GM21786 (cell line): Measurements from ENCODE around the gene KCNMA1.

ENCODE experiments used
- ATAC-seq: cut with Tn5 transposase; IDR thresholded peaks from one replicate; pipeline ENCODE4 v1.9.1; 2021; ENCODE audit not compliant: unreplicated experiment

Gene KCNMA1

GRCh38 chr10:77315496-77316129 lies 322.0 kb downstream of the KCNMA1 start:
- ATAC-seq = no peak

DNA sequence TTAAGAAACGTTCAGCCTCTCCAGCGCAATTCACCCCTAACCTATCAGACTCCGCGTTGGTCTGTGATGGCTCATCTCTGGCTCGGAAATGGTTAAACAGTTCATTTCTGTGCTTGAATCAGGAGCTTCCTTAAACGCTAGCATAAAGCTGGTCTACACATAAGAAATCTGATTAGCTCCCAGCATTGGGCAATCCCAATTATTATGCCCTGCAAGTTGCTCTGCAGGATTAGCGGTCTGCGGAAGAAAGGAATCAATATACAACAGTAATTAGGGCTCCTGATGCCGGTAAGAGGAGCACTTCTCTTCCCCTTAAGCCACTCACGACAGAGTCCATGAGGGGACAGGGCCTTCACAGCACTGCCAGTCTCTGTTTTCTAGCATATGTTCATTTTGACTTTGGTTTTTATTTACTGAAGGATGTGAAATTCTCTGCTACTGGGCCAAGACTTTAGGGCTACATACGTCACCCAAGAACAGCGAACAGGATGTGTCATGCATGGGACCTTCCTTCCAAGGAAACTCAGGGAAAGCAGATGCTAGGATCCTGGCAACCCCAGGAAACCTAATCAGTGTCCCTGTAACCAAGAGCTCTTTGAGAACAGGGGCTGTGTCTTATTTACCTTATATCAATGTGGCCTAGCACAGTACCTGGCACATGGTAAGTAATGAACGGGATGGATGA lies 324.4 kb downstream of the KCNMA1 start:
- ATAC-seq = no peak

GRCh38 chr10:77311186-77311585 lies 326.4 kb downstream of the KCNMA1 start:
- ATAC-seq = no peak

GRCh38 chr10:77310288-77310840 lies 327.2 kb downstream of the KCNMA1 start:
- ATAC-seq = no peak

DNA sequence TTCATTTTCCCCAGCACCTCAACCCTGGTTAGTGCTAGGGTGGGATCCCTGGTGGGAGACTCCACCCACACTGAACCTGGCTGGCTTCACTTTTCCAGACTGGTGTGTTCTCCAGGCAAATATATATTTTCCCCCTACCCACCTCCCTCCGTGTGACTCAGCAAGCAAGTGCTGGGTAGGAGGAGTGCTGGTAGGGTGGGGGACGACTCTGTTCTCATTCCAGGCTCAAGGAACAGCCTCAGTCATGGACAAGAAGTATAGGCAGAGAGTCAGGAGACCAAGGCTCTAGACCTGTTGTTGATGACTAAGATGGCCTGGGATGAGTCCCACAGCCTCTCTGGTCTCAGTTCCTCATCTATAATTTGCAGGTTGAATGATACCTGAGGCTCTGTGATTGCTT lies 328.1 kb downstream of the KCNMA1 start:
- ATAC-seq = no peak

- ATAC-seq = no peak
These were observed 328.5 kb downstream of the KCNMA1 start for GRCh38 chr10:77309092-77309491.

DNA sequence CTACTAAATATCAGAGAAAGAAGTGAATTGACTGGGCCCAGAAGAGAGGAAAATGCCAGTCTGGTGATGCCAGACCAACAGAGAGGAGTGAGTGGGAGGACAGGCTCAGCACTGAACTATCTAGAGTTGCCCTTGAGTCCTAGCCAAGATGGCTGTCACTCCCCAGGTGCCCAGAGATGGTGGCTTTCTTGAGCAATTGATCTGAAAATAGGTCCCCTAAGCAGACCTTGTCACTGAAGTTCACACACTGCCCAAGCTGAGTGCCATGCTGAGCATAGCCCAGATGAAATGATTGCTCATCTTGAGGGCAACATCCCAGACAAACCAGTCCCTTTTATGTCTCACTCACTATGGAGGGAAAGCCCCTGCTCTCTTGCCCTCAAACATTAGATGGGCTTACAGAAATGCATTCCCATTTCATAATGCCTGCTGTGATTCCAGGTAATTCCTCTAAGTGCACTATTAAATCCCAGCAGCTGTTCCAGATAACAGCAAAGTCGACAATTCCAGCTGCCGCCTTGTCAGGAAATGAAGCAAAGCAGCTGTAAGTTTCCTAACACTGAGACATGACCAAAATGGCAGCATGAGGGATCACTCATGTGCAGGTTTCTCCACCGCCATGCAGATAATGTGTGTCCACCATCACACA lies 329.4 kb downstream of the KCNMA1 start:
- ATAC-seq = no peak

DNA sequence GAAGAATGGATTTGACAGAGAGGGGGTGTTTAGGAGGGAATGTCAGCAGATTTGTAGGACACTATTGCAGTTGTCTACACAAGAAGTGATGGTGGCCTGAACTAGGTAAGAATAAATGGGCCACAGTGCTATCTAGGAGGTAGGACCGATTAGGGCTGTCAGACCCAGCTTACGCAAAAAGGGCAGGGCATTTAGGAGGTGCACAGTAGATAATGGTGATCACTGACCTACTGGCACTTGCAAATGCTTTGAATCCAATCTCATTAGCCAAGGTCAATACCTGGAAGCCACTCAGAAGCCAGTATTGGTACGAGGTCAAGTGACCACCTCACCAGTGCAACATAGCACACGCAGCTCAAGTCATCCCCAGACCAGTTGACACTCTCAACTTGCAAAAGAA lies 330.9 kb downstream of the KCNMA1 start:
- ATAC-seq = no peak

GRCh38 chr10:77305650-77306632 lies 331.7 kb downstream of the KCNMA1 start:
- ATAC-seq = no peak

GRCh38 chr10:77304192-77304591 lies 333.4 kb downstream of the KCNMA1 start:
- no peak for ATAC-seq

- ATAC-seq = no peak
These were observed 336.3 kb downstream of the KCNMA1 start for GRCh38 chr10:77301305-77301730.

DNA sequence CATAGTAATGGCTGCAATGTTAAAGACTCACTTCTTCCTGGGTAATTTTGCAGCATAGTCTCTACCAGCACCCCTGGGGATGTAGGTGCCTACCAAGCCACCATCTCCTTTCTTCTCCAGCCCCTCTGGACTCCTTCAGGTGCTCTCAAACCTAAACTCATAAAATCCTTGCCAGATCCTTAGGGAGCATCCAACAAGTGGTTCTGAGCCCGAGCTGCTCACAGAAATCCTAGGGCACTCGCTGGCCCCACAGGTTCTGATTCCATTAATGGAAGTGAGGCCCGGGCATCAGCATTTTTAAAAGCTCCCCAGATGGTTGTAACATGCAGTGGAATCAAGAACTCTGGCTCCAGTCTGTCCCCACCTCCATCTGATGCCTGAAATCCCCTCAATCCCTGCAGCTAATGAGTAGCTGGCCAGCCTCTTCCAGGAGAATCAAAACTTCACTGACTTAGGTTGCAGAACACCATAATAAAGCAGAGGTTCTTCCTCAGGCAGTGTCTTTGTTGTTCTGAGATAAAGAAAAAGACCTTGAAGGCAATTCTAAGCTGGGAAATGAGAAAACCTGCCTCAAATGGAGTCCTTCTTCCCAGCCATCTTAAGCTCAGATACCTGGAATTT lies 336.8 kb downstream of the KCNMA1 start:
- no peak for ATAC-seq

GRCh38 chr10:77299320-77299719 lies 338.3 kb downstream of the KCNMA1 start:
- no peak for ATAC-seq

GRCh38 chr10:77297393-77297739 lies 340.2 kb downstream of the KCNMA1 start:
- no peak for ATAC-seq

- no peak for ATAC-seq
These were observed 340.8 kb downstream of the KCNMA1 start for GRCh38 chr10:77296534-77297392.

- no peak for ATAC-seq
These were observed 343.8 kb downstream of the KCNMA1 start for GRCh38 chr10:77293773-77294172.

DNA sequence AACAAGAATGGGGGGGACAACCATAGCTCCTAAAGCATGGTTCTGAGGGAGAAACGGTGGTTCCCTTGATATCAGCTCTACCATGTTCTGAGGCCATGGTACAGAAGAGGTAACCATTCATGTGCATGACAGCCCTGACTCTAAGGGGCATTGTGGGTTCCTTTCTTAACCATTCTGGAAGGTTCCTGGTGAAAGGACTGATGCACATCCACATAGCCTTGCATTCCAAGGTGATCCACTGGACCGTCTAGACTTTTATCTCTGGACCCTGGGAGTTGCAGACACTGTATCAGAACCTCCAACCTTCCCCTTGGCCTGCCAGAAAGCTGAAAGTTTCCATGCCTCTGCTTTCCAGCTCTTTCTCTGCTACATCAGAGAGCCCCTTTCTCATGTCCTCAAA lies 344.3 kb downstream of the KCNMA1 start:
- ATAC-seq = no peak

DNA sequence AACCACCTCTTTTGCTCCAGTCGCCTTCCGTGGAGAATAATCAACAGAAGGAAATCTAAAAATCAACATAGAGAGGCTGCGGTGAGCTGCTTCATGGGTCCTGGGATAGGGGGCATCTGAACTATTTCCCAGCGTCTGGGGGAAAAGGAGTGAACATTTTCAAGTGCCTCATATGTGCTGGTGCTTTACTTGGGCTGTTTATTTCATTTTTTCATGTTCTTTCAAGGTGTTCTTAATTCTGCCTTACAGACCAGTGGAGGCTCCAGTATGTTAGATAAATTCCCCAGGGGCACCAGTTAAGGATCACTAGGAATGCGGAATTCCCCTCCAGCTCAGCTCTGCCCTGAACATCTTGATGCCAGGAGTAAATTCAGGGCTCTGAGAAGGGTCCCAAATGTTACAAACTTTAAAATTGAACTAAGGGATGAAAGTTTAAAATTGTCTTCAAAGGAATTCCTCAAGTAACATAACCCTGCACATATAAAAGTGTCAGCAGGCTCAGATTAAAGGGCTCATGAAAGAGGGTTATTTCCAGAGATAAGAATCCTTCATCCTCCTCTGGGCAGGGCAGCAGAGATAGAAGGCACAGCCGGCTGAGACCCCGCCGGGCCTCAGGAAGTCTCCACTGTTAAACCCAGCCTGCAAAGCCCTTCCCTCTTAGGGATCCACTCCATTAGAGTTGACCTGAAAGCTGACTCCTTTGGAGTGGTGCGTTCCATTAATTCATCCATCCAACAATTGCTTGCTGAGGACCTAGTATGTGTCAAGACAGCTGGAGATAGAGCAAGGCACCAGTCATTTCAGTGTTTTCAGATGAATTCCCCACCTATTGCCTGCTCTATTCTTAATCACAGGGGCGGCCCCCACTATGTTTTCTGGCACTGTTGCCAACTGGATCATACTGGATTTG lies 345.8 kb downstream of the KCNMA1 start:
- ATAC-seq = no peak
